Natural killer cell (primary cell): Measurements from ENCODE around the gene BEX1. TPM values are rescaled to one million over a fixed set of nuclear protein-coding genes. Genes with fewer than 3 reads are reported as not detected.
"Not testable (repeated sequence)": the region's sequence is repeated elsewhere in the genome, so short reads cannot be mapped to it uniquely, and the experiment has no call there.

Experiments
- ATAC-seq, 3 donors: fragments of 150-1000 bp in 2 of 3; fragments of 200-7000 bp in 1 of 3; cut with Tn5 transposase; 1 replicate in 1 of 3; 2 replicates in 2 of 3; pipeline ENCODE4 v1.10.0; 2021; ENCODE audit warnings: mild to moderate bottlenecking in 2 of 3, moderate library complexity in 2 of 3
- DNase-seq, 2 donors: peaks; one replicate each; pipeline versions ENCODE4 v3.0.0 to v3.0.0-alpha.2; 2013 to 2021; ENCODE audit warnings: mixed read lengths in 1 of 2
- H3K27ac ChIP-seq: one replicate; pipeline ENCODE4 v1.5.1; 2013; ENCODE audit warnings: mild to moderate bottlenecking, low read length
- H3K27me3 ChIP-seq: one replicate; pipeline ENCODE4 v1.6.1; 2013; ENCODE audit warnings: low read length; ENCODE audit not compliant: control insufficient read depth, insufficient read depth
- H3K36me3 ChIP-seq: one replicate; pipeline ENCODE4 v1.6.1; 2013; ENCODE audit warnings: low read length; ENCODE audit not compliant: control insufficient read depth, insufficient read depth
- H3K4me1 ChIP-seq: one replicate; pipeline ENCODE4 v1.6.1; 2013; ENCODE audit warnings: low read length; ENCODE audit not compliant: control insufficient read depth, insufficient read depth
- H3K4me3 ChIP-seq: one replicate; pipeline ENCODE4 v1.5.1; 2013; ENCODE audit warnings: low read length
- H3K9me3 ChIP-seq: one replicate; pipeline ENCODE4 v1.6.1; 2013; ENCODE audit warnings: low read length; ENCODE audit not compliant: control insufficient read depth, insufficient read depth
- H3K27ac Mint-ChIP-seq, 2 donors: one replicate each; pipeline ENCODE4 v1.8.0; 2022; ENCODE audit warnings: mild to moderate bottlenecking in 2 of 2, mixed read lengths in 2 of 2, moderate library complexity in 1 of 2
- H3K27me3 Mint-ChIP-seq, 2 donors: one replicate each; pipeline ENCODE4 v1.8.0; 2022; ENCODE audit warnings: low read depth in 2 of 2, mixed read lengths in 2 of 2
- H3K36me3 Mint-ChIP-seq: one replicate; pipeline ENCODE4 v1.8.0; 2022; ENCODE audit warnings: mixed read lengths
- H3K4me1 Mint-ChIP-seq, 2 donors: one replicate each; pipeline ENCODE4 v1.8.0; 2022; ENCODE audit warnings: mixed read lengths in 2 of 2
- H3K4me3 Mint-ChIP-seq: one replicate; pipeline ENCODE4 v1.8.0; 2022; ENCODE audit warnings: mild to moderate bottlenecking, moderate library complexity, mixed read lengths
- H3K9me3 Mint-ChIP-seq, 2 donors: one replicate each; pipeline ENCODE4 v1.8.0; 2022; ENCODE audit warnings: mixed read lengths in 2 of 2
- CTCF ChIP-seq: fragments of 200-600 bp; IDR thresholded peaks from one replicate; pipeline ENCODE4 v1.8.0; 2022; ENCODE audit warnings: antibody characterized with exemption
- WGBS: methylation state at CpG from one replicate; pipeline ENCODE4 v1.1.7; 2013; ENCODE audit warnings: missing lambda C conversion rate; ENCODE audit not compliant: insufficient coverage; 5-methylcytosine and 5-hydroxymethylcytosine counted together
- intact Hi-C: fragments of 100-400 bp; cut with micrococcal nuclease; formaldehyde crosslinking; loops from one replicate; pipeline ENCODE4 v1.14.2; 2022
- total RNA-seq, 4 donors: library from RNA; stranded (reverse); fragments of 120-200 nt in 1 of 4; gene quantifications; one replicate each; pipeline versions ENCODE4 v1.2.3 to v1.2.4, GENCODE V29; 2013 to 2022

The BEX1 gene
- total RNA-seq, result under 1 TPM in 1 of 3 donors, not detected in 2; 0.59 TPM
- not detected for total RNA-seq (2013)

- TF ChIP-seq CTCF, result no peak
- Histone ChIP-seq H3K27ac (no peak within 1 kb of the TSS), H3K4me3 (no peak within 1 kb of the TSS), H3K27me3 (no peaks in the 10 kb centered on the region), H3K9me3 (no peaks in the 10 kb centered on the region), H3K4me1 (no peaks in the 10 kb centered on the region), H3K36me3 (no peaks in the 10 kb centered on the region)
- DNase-seq, result peak in 1 of 2 donors; percentile 10
- Mint-ChIP-seq H3K9me3 (no peaks in the 10 kb centered on the region), H3K4me3 (no peak within 1 kb of the TSS), H3K27ac (no peak within 1 kb of the TSS), H3K4me1 (no peaks in the 10 kb centered on the region), H3K36me3 (no peaks in the 10 kb centered on the region), H3K27me3 (peaks cover 7 to 17% of the 10 kb centered on the region in 2 donors)
- 2% methylated on average over 39 of the region's 39 CpGs for WGBS
- ATAC-seq, result peak in 1 of 3 donors; percentile 30
- intact Hi-C loops, result no loop called here
Measured at GRCh38 chrX:103063918-103064434, at the start of gene BEX1. BEX1 (minus strand) TSS chrX:103064171; CDS start chrX:103063274, 897 bp downstream.

- H3K4me1 ChIP-seq, H3K4me3 Mint-ChIP-seq, H3K4me1 Mint-ChIP-seq, H3K27me3 Mint-ChIP-seq, H3K4me3 ChIP-seq, H3K27me3 ChIP-seq, H3K9me3 Mint-ChIP-seq, H3K36me3 ChIP-seq, intact Hi-C loops, H3K9me3 ChIP-seq, H3K36me3 Mint-ChIP-seq, H3K27ac Mint-ChIP-seq, DNase-seq, ATAC-seq, H3K27ac ChIP-seq: not testable (repeated sequence)
- WGBS, result 100% methylated on average over 3 of the region's 6 CpGs
Measured at GRCh38 chrX:103109497-103109896, 45.5 kb upstream of the BEX1 start.

- Mint-ChIP-seq H3K36me3 (peaks cover 6% of the 10 kb centered on the region), H3K4me3 (no peak overlapping the region), H3K27ac (no peak overlapping the region), H3K9me3 (peaks cover 3 to 8% of the 10 kb centered on the region in 2 donors), H3K27me3 (peaks cover 0 to 8% of the 10 kb centered on the region in 2 donors), H3K4me1 (no peaks in the 10 kb centered on the region)
- no peaks in the 10 kb centered on the region for H3K9me3 ChIP-seq
- no peak overlapping the region for H3K27ac ChIP-seq
- no peak for DNase-seq
- ATAC-seq, result no peak
- H3K4me1 ChIP-seq, result no peaks in the 10 kb centered on the region
- intact Hi-C loops, result no loop called here
- no peaks in the 10 kb centered on the region for H3K27me3 ChIP-seq
- WGBS, result 95% methylated on average over 4 of the region's 4 CpGs
- TF ChIP-seq CTCF, result no peak
- H3K36me3 ChIP-seq, result no peaks in the 10 kb centered on the region
- H3K4me3 ChIP-seq, result no peak overlapping the region
Measured at GRCh38 chrX:103107836-103108235, 43.9 kb upstream of the BEX1 start.

GRCh38 chrX:103107227-103107737, 43.3 kb upstream of the BEX1 start:
- intact Hi-C loops, H3K4me3 ChIP-seq: not testable (repeated sequence)

GRCh38 chrX:103104370-103104769, 40.4 kb upstream of the BEX1 start:
- H3K4me1 ChIP-seq, H3K27ac Mint-ChIP-seq, H3K4me1 Mint-ChIP-seq, H3K27ac ChIP-seq, DNase-seq, H3K9me3 Mint-ChIP-seq, H3K36me3 ChIP-seq, ATAC-seq, H3K27me3 ChIP-seq, H3K4me3 Mint-ChIP-seq, H3K27me3 Mint-ChIP-seq, H3K36me3 Mint-ChIP-seq, intact Hi-C loops, H3K4me3 ChIP-seq, H3K9me3 ChIP-seq: not testable (repeated sequence)
- 92% methylated on average over 20 of the region's 26 CpGs for WGBS

More at GRCh38 chrX:103107227-103107737, 43.3 kb upstream of the BEX1 start:
- not testable (repeated sequence) for H3K9me3 Mint-ChIP-seq, H3K4me1 Mint-ChIP-seq, ATAC-seq, H3K27me3 Mint-ChIP-seq, H3K9me3 ChIP-seq, H3K4me3 Mint-ChIP-seq, H3K36me3 ChIP-seq, H3K27ac Mint-ChIP-seq, H3K36me3 Mint-ChIP-seq, H3K27me3 ChIP-seq, H3K27ac ChIP-seq, DNase-seq, H3K4me1 ChIP-seq
- WGBS, result 95% methylated on average over 18 of the region's 21 CpGs

- H3K4me3 ChIP-seq, H3K4me1 Mint-ChIP-seq, H3K27ac ChIP-seq, H3K4me3 Mint-ChIP-seq, intact Hi-C loops, H3K36me3 Mint-ChIP-seq, H3K27me3 Mint-ChIP-seq, H3K9me3 Mint-ChIP-seq, H3K27ac Mint-ChIP-seq, H3K36me3 ChIP-seq, H3K27me3 ChIP-seq, DNase-seq, H3K9me3 ChIP-seq, ATAC-seq, H3K4me1 ChIP-seq: not testable (repeated sequence)
- no CpG with 5 or more reads among the region's 2 CpGs for WGBS
Measured at GRCh38 chrX:103103866-103104265, 39.9 kb upstream of the BEX1 start.
